HG02571 (cell line): Measurements from ENCODE around the gene ZNF646.

Experiments
- ATAC-seq: cut with Tn5 transposase; IDR thresholded peaks from one replicate; pipeline ENCODE4 v1.9.1; 2021; ENCODE audit warnings: mild to moderate bottlenecking, moderate library complexity; ENCODE audit not compliant: unreplicated experiment

The ZNF646 gene

DNA sequence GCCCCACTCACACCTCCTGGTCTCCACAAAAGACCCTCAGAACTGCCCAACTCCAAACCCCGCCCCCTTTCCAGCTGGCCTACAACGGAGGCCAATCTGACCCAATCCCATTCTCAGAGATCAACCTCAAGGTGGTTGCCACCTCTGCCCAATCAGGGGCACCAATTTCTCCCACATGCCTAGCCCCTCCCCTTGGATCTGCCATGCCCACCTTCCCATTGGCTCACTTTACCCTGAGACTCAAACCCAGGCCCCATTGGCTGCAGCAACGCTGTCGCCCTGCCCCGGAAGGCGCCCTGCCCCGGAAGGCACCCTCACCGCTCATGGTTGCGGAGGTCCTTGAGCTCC lies 10.8 kb upstream of the ZNF646 start:
- no peak for ATAC-seq

DNA sequence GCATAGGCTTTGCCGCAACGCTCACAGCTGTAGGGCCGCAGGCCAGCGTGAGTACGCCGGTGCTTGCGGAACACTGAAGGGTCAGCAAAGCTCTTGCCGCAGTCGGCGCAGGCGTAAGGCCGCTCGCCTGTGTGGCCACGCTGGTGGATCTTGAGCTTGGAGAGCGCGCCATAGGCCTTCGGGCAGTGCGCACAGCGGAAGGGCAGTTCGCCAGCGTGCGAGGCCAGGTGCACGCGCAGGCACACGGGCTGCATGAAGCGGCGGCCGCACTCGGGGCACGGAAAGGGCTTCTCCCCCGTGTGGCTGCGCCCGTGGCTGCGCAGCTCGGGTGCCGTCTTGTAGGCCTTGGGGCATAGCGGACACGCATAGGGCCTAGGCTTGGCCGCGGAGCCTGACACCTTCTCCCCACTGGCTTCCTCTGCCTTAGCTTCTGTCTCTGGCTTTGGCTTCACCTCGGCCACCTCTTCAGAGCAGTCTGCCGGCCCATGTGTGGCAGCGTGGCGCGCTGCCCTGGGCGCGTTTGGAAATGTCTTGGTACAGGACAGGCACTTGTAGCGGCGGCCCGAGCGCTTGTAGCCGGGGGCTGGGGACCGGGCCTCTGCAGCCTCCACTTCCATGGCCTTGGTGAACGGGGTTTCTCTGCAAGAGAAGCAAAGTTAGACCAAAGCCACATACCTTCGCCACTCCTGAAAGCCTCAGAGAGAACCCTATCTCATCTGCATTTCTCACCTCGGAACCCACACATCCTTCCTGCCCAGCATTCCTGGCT lies 10.2 kb upstream of the ZNF646 start:
- ATAC-seq, result no peak

DNA sequence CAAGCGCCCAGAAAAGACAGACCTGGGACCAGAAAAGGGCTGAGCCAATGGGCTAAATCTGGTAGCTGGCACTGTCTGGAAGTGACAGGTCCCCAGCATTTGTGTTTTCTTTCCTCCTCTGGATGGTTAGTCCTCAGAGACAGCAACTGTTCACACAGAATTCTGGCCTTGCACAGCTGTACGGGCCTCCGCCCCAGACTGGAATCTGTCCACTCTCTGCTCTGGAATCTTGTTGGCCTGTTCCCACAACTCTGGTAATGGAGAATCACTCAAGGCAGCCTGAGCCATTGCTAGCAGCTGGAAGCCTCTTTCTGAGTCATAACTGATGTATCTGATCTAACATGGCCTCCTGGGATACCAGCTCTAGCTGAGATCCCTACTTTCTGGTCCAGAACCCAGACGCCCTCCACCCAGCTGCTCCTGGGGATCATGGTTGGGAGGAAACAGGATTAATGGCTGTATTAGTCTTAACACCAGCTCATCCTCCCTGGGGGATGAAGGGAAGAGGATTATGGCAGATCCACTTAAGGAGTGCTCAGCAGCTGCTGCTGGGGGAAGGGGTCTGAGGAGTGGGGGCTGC lies 9.2 kb upstream of the ZNF646 start:
- no peak for ATAC-seq

DNA sequence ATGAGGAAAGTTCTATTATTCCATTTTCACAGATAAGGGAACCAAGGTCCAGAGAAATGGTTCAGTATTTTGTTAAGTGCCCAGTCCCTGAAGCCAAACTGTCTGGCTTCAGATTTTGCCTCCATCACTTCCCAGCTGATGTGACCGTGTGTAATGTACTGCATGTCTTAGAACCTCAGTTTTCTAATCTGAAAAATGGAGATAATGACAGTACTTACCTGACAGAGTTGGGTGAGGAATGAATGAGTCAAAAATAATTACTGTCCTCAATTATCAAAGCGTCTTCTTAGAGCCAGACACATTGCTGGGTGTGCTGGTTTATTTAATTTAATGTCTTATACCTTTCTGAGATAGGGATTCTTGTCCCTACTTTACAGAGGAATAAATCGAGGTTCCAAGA lies 6.9 kb upstream of the ZNF646 start:
- no peak for ATAC-seq

DNA sequence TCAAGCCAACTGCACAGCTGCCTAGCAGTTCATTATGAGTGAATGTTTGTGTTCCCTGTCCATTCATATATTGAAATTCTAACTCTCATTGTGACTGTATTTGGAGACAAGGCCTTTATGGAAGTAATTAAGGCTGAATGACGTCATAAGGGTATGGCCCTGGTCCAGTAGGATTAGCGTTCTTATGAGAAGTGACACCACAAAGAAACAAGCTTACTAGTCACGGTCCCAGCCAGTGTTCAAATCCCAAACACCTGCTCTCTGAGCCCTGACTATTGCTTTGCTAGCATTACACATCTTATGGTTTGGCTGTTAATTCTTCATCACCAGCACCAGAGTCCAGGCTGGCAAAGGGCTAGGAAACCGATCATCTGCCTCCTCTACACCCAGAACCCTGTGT lies 2.4 kb upstream of the ZNF646 start:
- no peak for ATAC-seq

DNA sequence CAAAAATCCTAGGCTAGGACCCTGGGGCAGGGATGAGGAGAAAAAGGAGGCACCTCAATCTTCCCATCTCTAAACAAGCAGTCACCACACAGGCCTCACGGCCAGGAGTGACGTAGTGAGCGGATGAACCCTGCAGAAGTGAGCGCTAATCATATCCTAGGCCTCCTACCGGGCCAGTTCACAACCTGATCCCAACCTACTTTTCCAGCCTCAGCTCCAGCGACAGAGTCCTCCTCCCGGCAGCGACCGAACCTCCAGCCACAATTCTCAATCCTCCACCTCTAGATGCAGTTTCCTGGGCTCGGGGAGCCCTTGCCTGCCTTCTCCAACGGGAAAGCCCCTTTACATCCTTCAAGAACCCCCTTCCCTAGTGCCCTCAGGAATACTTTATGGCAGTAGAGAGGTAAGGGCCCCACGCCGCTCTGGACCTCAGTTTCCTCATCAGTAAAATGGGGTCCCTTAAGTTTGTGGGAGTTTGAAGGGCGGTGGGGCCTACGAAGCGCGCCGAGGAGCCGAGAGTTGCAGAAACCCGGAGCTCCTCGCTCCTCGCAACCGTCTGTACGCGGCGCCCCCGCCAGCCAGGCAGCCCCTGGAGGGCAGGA lies 1.6 kb upstream of the ZNF646 start:
- peak; percentile 1 for ATAC-seq

DNA sequence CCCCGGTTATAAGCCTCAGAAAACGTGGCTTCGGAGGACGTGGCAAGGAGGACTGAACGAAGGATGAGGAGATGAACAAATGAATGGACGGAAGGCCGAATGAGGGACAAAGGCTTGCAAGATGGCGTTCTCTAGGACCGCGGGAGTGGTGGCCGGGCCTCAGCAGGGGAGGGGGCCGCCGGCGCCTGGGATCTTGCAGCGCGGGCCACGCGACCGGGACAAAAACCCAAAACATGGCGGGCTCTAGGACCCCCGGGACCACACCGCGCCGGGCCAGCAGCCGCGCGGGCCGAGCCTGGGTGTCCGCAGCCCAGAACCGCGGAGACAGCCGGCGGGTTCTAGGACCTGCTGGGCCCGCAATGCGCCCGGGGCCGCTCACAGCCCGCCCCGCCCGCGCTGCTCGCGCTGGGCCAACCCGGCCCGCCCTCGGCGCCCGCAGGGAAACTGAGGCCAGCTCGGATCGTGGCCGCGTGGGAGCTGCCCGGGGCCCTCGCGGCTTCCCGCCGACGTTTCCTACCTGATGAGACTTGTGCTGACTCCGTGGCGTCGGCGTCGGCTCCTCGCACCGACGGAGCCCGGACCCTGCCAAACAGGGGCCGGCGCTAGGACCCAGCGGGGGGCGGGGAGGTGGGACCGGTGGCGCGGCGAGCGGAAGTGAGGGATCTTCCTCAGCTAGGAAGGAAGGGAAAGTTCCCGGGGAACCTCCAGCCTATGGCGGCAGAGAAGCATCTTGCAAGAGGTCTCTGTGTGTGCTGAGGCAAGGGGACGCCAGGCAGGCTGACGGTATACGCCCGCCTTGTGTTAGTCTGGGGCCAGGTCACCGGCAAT lies 866 bp upstream of the ZNF646 start:
- peak; percentile 55 for ATAC-seq

DNA sequence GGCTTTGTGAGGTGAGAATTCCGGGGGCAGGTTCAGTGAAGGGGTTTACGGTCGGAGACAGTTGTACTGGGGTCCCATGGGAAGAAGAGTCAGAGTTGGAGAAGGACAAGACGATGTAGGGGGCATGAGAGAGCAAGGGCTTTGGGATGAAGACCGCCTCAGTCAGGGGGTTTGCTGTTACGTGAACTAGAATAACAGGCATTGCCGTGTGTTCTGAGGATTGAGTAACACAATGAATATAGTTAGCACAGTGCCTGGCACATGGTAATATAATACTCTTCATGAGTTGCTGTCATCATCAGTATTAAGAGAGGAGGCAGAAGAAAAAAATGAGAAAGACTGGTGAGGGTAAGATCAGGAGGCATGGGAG lies 577 bp downstream of the ZNF646 start:
- no peak for ATAC-seq

DNA sequence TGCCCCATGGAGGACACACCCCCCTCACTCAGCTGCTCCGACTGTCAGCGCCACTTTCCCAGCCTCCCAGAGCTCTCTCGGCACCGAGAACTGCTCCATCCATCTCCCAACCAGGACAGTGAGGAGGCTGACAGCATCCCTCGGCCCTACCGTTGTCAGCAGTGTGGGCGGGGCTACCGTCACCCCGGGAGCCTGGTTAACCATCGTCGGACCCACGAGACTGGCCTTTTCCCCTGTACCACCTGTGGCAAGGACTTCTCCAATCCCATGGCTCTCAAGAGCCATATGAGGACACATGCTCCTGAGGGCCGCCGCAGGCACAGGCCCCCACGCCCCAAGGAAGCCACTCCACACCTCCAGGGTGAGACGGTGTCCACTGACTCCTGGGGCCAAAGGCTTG lies 2.1 kb downstream of the ZNF646 start:
- no peak for ATAC-seq

DNA sequence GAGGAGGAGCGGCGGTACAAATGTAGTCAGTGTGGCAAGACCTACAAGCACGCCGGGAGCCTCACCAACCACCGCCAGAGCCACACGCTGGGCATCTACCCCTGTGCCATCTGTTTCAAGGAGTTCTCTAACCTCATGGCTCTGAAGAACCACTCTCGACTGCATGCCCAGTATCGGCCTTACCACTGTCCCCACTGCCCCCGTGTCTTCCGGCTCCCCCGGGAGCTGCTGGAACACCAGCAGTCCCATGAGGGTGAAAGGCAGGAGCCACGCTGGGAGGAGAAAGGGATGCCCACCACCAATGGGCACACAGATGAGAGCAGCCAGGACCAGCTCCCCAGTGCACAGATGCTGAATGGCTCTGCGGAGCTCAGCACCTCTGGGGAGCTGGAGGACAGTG lies 2.8 kb downstream of the ZNF646 start:
- ATAC-seq, result no peak

DNA sequence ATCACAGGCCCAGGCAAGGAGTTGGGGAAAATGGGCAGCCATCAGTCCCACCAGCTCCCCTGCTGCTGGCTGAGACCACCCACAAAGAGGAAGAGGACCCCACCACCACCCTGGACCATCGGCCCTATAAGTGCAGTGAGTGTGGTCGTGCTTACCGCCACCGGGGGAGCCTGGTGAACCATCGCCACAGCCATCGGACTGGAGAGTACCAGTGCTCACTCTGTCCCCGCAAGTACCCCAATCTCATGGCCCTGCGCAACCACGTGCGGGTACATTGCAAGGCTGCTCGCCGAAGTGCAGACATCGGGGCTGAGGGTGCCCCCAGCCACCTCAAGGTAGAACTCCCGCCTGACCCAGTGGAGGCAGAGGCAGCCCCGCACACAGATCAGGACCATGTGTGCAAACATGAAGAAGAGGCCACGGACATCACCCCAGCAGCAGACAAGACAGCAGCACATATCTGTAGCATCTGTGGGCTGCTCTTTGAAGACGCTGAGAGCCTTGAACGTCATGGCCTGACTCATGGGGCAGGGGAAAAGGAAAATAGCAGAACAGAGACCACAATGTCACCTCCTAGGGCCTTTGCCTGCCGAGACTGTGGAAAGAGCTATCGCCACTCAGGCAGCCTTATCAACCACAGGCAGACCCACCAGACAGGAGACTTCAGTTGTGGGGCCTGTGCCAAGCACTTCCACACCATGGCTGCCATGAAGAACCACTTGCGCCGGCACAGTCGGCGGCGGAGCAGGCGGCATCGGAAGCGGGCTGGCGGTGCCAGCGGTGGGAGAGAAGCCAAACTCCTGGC lies 3.6 kb downstream of the ZNF646 start:
- no peak for ATAC-seq

DNA sequence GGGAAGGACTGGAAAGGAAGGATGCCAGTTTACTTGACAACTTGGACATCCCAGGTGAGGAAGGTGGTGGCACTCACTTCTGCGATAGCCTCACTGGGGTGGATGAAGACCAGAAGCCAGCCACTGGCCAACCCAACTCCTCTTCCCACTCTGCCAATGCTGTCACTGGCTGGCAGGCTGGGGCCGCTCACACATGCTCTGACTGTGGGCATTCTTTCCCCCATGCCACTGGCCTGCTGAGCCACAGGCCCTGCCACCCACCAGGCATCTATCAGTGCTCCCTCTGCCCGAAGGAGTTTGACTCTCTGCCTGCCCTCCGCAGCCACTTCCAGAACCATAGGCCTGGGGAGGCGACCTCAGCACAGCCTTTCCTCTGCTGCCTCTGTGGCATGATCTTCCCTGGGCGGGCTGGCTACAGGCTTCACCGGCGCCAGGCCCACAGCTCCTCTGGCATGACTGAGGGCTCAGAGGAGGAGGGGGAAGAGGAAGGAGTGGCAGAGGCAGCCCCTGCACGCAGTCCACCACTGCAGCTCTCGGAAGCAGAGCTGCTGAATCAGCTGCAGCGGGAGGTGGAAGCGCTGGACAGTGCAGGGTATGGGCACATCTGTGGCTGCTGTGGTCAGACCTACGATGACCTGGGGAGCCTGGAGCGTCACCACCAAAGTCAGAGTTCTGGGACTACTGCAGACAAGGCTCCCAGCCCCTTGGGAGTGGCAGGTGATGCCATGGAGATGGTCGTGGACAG lies 4.5 kb downstream of the ZNF646 start:
- ATAC-seq, result no peak

DNA sequence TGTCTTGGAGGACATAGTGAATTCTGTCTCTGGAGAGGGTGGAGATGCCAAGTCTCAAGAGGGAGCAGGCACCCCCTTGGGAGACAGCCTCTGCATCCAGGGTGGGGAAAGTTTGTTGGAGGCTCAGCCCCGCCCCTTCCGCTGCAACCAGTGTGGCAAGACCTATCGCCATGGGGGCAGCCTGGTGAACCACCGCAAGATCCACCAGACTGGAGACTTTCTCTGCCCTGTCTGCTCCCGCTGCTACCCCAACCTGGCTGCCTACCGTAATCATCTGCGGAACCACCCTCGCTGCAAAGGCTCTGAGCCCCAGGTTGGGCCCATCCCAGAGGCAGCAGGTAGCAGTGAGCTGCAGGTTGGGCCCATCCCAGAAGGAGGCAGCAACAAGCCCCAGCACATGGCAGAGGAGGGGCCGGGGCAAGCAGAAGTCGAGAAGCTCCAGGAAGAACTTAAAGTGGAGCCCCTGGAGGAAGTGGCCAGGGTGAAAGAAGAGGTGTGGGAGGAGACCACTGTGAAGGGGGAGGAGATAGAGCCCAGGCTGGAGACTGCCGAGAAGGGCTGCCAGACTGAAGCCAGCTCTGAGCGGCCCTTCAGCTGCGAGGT lies 5.2 kb downstream of the ZNF646 start:
- ATAC-seq, result no peak

DNA sequence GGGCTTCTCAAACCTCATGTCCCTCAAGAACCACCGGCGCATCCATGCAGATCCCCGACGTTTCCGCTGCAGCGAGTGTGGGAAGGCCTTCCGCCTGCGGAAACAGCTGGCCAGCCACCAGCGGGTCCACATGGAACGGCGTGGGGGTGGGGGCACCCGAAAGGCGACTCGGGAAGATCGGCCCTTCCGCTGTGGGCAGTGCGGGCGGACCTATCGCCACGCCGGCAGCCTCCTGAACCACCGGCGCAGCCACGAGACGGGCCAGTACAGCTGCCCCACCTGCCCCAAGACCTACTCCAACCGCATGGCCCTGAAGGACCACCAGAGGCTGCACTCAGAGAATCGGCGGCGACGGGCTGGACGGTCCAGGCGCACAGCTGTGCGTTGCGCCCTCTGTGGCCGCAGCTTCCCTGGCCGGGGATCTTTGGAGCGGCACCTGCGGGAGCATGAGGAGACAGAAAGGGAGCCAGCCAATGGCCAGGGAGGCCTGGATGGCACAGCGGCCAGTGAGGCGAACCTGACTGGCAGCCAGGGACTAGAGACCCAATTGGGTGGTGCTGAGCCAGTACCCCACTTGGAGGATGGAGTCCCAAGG lies 5.9 kb downstream of the ZNF646 start:
- ATAC-seq, result no peak

DNA sequence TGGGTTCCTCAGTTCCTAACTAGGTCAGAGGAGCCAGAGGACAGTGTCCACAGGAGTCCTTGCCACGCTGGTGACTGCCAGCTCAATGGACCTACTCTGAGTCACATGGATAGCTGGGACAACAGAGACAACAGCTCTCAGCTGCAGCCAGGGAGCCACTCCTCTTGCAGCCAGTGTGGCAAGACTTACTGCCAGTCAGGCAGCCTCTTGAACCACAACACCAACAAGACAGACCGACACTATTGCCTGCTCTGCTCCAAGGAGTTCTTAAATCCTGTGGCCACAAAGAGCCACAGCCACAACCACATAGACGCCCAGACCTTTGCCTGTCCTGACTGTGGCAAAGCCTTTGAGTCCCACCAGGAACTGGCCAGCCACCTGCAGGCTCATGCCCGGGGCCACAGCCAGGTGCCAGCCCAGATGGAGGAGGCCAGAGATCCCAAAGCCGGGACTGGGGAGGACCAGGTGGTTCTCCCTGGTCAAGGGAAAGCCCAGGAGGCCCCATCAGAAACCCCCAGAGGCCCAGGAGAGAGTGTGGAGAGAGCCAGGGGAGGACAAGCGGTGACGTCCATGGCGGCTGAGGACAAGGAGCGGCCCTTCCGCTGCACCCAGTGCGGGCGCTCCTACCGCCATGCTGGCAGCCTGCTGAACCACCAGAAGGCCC lies 6.7 kb downstream of the ZNF646 start:
- no peak for ATAC-seq

DNA sequence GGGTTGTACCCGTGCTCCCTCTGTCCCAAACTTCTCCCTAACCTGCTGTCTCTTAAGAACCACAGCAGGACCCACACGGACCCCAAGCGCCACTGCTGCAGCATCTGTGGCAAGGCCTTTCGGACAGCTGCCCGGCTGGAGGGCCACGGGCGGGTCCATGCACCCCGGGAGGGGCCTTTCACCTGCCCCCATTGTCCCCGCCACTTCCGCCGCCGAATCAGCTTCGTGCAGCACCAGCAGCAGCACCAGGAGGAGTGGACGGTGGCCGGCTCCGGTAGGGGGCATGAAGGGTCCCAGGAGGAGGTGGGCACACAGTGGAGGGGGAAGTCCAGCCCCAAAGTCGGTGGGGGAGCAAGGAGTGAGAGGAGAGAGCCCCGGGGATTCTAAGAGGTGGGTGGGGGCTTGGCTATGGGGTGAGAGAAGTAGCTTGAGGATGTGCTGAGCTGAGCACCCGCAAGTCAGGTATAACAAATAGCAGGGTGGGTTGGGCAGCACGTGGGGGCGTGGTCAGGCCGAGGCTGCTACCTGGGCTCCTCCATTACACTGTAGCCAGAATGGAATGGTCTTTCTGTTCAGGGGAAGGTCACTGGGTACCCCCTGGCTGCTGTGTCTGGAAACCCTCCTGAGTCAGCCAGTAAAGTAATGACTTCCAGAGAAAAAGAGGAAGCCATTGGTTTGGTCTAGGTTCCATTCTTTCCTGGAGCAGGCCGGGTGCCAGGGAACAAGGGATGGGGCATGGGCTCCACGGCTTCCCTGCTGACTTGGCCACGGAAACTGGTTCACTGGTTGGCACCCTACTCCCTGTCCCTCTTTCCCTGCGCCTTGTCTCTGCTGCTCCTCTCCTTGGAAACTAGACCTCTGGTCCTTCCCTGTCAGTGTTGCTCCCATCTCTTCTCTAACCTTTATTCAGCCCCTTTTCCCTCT lies 7.5 kb downstream of the ZNF646 start:
- ATAC-seq, result no peak

DNA sequence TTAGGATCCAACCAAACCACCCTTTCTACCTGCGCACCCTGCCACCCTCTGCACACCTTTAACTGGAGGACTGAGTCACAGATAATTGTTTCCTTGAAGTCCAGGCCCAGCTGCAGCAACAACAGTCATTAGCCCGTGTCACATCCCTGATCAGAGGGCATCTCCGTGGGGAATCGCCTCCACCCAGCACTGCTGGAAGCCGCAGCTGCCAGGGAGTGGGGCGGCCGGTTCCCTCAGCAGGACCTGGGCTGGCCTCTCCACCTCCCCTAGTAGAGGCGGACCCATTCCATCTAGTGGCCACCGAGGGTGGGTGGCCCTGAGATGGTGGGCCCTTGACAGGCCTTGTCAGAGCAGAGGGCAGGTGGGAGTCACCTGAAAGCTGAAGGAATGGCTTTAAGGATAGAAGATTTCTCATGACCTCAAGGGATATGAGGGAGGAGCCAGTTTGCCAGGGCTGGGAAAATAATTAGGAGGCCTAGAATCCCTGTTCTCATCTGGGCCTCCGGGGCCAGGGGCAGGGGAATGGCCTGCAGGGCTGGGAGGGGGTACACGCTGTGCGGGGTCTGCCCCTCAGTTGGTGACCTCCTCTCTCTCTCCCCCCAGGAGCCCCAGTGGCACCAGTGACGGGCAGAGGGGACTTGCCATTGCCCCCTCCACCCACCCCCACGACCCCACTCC lies 8.3 kb downstream of the ZNF646 start:
- no peak for ATAC-seq
